HepG2 (cell line): ENCODE data around the gene TPRX1. TPM values are rescaled to one million over a fixed set of nuclear protein-coding genes. Genes with fewer than 3 reads are reported as not detected.
A peak's percentile ranks its signal among the peaks of the same experiment; 100 is the strongest.

Experiments
- ATF5 ChIP-seq: sonication (generic); formaldehyde crosslinking; IDR thresholded peaks from 2 replicates; pipeline ENCODE4 v1.4.0; 2020; ENCODE audit warnings: mild to moderate bottlenecking, low read depth, missing genetic modification reagents
- CCDC6 ChIP-seq: sonication (generic); formaldehyde crosslinking; IDR thresholded peaks from 2 replicates; pipeline ENCODE4 v1.8.1; 2022; ENCODE audit warnings: mild to moderate bottlenecking, missing genetic modification reagents, moderate library complexity
- CHCHD3 ChIP-seq: sonication (generic); formaldehyde crosslinking; IDR thresholded peaks from 2 replicates; pipeline ENCODE4 v1.8.0; 2022; ENCODE audit warnings: mild to moderate bottlenecking, missing genetic modification reagents, moderate library complexity
- FUBP1 ChIP-seq: sonication (generic); formaldehyde crosslinking; IDR thresholded peaks from 2 replicates; pipeline ENCODE4 v1.5.1; 2020; ENCODE audit warnings: missing genetic modification reagents, mild to moderate bottlenecking, borderline replicate concordance
- GMEB1 ChIP-seq: sonication (generic); formaldehyde crosslinking; IDR thresholded peaks from 2 replicates; pipeline ENCODE4 v1.5.1; 2020; ENCODE audit warnings: missing genetic modification reagents, mild to moderate bottlenecking, borderline replicate concordance
- HDAC2 ChIP-seq: sonication (generic); formaldehyde crosslinking; IDR thresholded peaks from 2 replicates; pipeline ENCODE4 v1.4.0; 2020; ENCODE audit warnings: missing genetic modification reagents
- HMG20A ChIP-seq: IDR thresholded peaks from 2 replicates; pipeline ENCODE4 v1.6.1; 2016; ENCODE audit warnings: borderline replicate concordance
- KDM1A ChIP-seq: IDR thresholded peaks from 2 replicates; pipeline ENCODE4 v1.6.1; 2016; ENCODE audit warnings: missing compliant biosample characterization
- KLF6 ChIP-seq: IDR thresholded peaks from 2 replicates; pipeline ENCODE4 v1.8.0; 2016; ENCODE audit warnings: missing biosample characterization, missing genetic modification reagents
- MAZ ChIP-seq, 2 experiments: sonication (generic) in 1 of 2; formaldehyde crosslinking in 1 of 2; IDR thresholded peaks; 2 replicates each; pipeline versions ENCODE4 v1.5.0 to v1.6.1; 2012 to 2020; ENCODE audit warnings: low read depth in 2 of 2, mild to moderate bottlenecking in 2 of 2, borderline replicate concordance in 1 of 2, improper control_type of control experiment in 1 of 2, low read length in 1 of 2, missing genetic modification reagents in 1 of 2, moderate library complexity in 1 of 2
- MXD3 ChIP-seq: IDR thresholded peaks from 2 replicates; pipeline ENCODE4 v1.6.1; 2016; ENCODE audit warnings: mild to moderate bottlenecking, missing biosample characterization, missing genetic modification reagents
- NFE2 ChIP-seq: sonication (generic); formaldehyde crosslinking; IDR thresholded peaks from 2 replicates; pipeline ENCODE4 v1.4.0; 2020; ENCODE audit warnings: missing genetic modification reagents
- TIGD3 ChIP-seq: sonication (generic); formaldehyde crosslinking; IDR thresholded peaks from 2 replicates; pipeline ENCODE4 v1.5.1; 2020; ENCODE audit warnings: mild to moderate bottlenecking, missing genetic modification reagents, borderline replicate concordance
- ZKSCAN5 ChIP-seq: sonication (generic); formaldehyde crosslinking; IDR thresholded peaks from 2 replicates; pipeline ENCODE4 v1.5.1; 2020; ENCODE audit warnings: mild to moderate bottlenecking, missing genetic modification reagents
- ZNF326 ChIP-seq: sonication (generic); formaldehyde crosslinking; IDR thresholded peaks from 2 replicates; pipeline ENCODE4 v1.4.0; 2020; ENCODE audit warnings: missing genetic modification reagents, borderline replicate concordance
- ZNF367 ChIP-seq: sonication (generic); formaldehyde crosslinking; IDR thresholded peaks from 2 replicates; pipeline ENCODE4 v1.4.0; 2020; ENCODE audit warnings: missing genetic modification reagents, borderline replicate concordance
- ZNF44 ChIP-seq: sonication (generic); formaldehyde crosslinking; IDR thresholded peaks from 2 replicates; pipeline ENCODE4 v1.5.1; 2020; ENCODE audit warnings: mild to moderate bottlenecking, missing genetic modification reagents
- ZNF564 ChIP-seq: sonication (generic); formaldehyde crosslinking; IDR thresholded peaks from 2 replicates; pipeline ENCODE4 v1.8.1; 2023; ENCODE audit warnings: mild to moderate bottlenecking, missing genetic modification reagents
- polyA plus RNA-seq, 8 experiments: library from polyadenylated mRNA; depleted of rRNA in 3 of 8; stranded (reverse) in 7 of 8; unstranded in 1 of 8; fragments of >200 nt; fragmentation: Illumina TruSeq in 4 of 8; extraction: Trizol in 4 of 8; gene quantifications; 2 replicates each; pipeline versions ENCODE4 v1.2.1 to v1.2.3, GENCODE V29; 2011 to 2016; ENCODE audit warnings: low read depth in 4 of 8, missing spikeins in 1 of 8, mixed read lengths in 1 of 8; ENCODE audit not compliant: insufficient read depth in 1 of 8
- total RNA-seq, 5 experiments: library from RNA; depleted of rRNA; stranded (reverse); fragments of >200 nt; fragmentation: Illumina TruSeq; extraction: Trizol; gene quantifications; 2 replicates each; pipeline ENCODE4 v1.2.3, GENCODE V29; 2016; ENCODE audit warnings: low read depth in 1 of 5

Gene TPRX1
- total and polyA plus RNA-seq, 2 of the 13 experiments (the other 11 are each of a cell fraction or from before 2014, with no cell fraction given), result not detected

GRCh38 chr19:47778049-47778953 is 26.1 kb downstream of the TPRX1 start, which contains the start of gene SELENOW (continued):
- TF ChIP-seq MXD3 (CRISPR knock-in tag) (peak; percentile 44; the same call in 1 of the 2 replicates), FUBP1 (no peak), CCDC6 (CRISPR knock-in tag) (no peak), NFE2 (no peak), ZNF326 (CRISPR knock-in tag) (no peak), ZNF564 (CRISPR knock-in tag) (no peak; the same call in 1 of the 2 replicates), ATF5 (no peak), CHCHD3 (CRISPR knock-in tag) (no peak), HDAC2 (CRISPR knock-in tag) (no peak; the same call in 1 of the 2 replicates), ZNF44 (CRISPR knock-in tag) (0 out of 2 replicates have a peak, but pooled peaks have one; percentile 27), ZNF367 (CRISPR knock-in tag) (0 out of 2 replicates have a peak, but pooled peaks have one; percentile 9), HMG20A (CRISPR knock-in tag) (no peak), TIGD3 (0 out of 2 replicates have a peak, but pooled peaks have one; percentile 55), ZKSCAN5 (CRISPR knock-in tag) (no peak), GMEB1 (CRISPR knock-in tag) (peak; percentile 57), KDM1A (CRISPR knock-in tag) (0 out of 2 replicates have a peak, but pooled peaks have one; percentile 23), KLF6 (CRISPR knock-in tag) (peak; percentile 74), MAZ (IDR thresholded peaks at IDR 0.05; ENCODE audit: borderline replicate concordance, low read depth, low read length) (peak; percentile 62; the same call in 1 of the 2 replicates), MAZ (CRISPR knock-in tag; IDR thresholded peaks at IDR 0.05; ENCODE audit: low read depth) (peak; percentile 76; the same call in 1 of the 2 replicates)
